ENCODE results near the gene ZMYND10.

Gene ZMYND10

DNA sequence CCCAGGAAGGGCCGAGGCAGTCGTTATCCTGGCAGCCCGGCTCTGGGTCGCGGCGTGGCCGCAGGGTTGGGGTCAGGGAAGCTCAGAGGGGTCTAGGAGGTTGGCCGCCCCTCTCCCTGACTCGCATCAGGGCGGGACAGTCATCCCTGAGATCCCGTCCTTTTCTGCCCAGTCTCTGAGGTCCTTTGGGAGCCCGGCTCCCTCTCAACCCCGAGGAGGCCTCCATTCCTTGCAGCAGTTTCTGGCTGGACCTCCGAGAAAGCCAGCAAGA is 23.5 kb downstream of the ZMYND10 start:
- peaks cover 29% of the 10 kb centered on the region for H3K36me3 ChIP-seq (ENCODE audit: insufficient read depth, low read length)
- H3K9me3 ChIP-seq (ENCODE audit: low read length), result no peaks in the 10 kb centered on the region
- H3K4me1 ChIP-seq (ENCODE audit: insufficient read depth, low read length), result peaks cover 54% of the 10 kb centered on the region
- H3K27ac ChIP-seq (ENCODE audit: low read depth, low read length), result peak overlapping the region; percentile 83
- H3K4me3 ChIP-seq (ENCODE audit: low read depth in 1 of 2, low read length in 2 of 2), result peak overlapping the region; percentile 74 to 91
- no peaks in the 10 kb centered on the region for H3K27me3 ChIP-seq (ENCODE audit: control insufficient read depth in 1 of 2, insufficient read depth in 2 of 2, low read length in 2 of 2)
- peak overlapping the region; percentile 31 for H3K9ac ChIP-seq (ENCODE audit: low read length)

DNA sequence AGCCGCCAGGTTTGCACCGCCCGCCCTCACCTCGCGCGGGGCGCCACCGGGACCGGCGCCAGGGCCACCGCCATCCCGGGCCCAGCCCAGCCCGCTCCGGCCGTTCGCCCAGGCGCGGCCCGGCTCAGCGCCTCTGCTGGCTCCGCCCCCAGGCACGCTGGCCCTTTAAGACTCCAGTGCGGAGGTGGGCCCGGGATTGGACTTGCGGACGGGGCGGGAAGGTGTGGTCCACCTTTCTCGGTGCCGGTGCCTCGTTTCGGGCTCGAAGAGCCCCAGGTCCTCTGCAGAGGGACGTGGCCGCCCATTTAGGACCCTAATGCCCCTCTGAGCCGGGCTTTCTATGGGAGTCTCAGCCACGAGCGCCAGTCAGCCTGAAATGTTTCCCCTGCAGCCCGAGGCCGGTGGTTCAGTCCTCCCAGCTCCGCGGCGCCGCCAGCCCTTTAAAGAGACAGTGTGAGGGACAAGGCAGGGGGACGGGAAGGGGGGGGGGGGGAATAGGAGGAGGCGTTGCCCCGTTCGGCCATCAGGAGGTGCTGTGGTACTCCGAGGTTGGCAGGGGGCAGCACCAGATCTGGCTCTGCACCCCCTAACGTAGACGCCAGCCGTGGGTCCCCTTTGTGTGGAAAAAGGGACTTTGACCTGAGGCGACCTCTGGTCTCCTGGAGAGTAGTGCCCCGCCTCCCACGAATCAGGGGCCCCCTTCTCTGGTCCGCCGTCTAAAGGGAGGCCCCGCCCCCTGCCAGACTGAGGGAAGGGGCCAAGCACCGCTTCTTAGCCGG is 24.0 kb downstream of the ZMYND10 start:
- H3K36me3 ChIP-seq (ENCODE audit: insufficient read depth, low read length), result peaks cover 29% of the 10 kb centered on the region
- H3K27me3 ChIP-seq (ENCODE audit: control insufficient read depth in 1 of 2, insufficient read depth in 2 of 2, low read length in 2 of 2), result no peaks in the 10 kb centered on the region
- H3K4me3 ChIP-seq (ENCODE audit: low read depth in 1 of 2, low read length in 2 of 2), result peak overlapping the region; percentile 74 to 91
- no peaks in the 10 kb centered on the region for H3K9me3 ChIP-seq (ENCODE audit: low read length)
- peak overlapping the region; percentile 83 for H3K27ac ChIP-seq (ENCODE audit: low read depth, low read length)
- peaks cover 53% of the 10 kb centered on the region for H3K4me1 ChIP-seq (ENCODE audit: insufficient read depth, low read length)
- H3K9ac ChIP-seq (ENCODE audit: low read length), result peak overlapping the region; percentile 71

DNA sequence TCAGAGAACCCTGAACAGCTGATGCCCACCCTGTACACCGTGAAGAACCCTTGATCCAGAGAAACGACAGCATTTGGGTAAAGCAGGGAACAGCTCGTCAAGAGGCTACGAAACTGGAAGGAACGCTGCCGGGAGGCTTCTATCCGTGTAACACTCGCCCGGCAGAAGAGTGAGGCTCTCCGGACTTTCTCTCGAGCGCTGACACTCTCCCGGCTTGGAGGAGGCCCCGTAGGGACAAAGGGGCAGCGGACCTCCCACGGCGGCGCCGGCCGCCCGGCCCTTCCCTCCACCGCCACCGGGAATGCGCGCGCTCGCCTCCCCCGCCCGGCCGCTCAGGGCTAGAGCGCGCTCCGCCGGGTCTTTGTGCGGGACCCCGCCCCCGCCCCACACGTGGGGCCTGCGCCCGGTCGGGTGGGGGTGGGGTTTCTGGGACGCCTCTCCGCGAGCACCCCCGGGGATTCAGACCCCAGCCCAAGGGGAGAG is 24.6 kb downstream of the ZMYND10 start:
- H3K36me3 ChIP-seq (ENCODE audit: insufficient read depth, low read length), result peaks cover 29% of the 10 kb centered on the region

DNA sequence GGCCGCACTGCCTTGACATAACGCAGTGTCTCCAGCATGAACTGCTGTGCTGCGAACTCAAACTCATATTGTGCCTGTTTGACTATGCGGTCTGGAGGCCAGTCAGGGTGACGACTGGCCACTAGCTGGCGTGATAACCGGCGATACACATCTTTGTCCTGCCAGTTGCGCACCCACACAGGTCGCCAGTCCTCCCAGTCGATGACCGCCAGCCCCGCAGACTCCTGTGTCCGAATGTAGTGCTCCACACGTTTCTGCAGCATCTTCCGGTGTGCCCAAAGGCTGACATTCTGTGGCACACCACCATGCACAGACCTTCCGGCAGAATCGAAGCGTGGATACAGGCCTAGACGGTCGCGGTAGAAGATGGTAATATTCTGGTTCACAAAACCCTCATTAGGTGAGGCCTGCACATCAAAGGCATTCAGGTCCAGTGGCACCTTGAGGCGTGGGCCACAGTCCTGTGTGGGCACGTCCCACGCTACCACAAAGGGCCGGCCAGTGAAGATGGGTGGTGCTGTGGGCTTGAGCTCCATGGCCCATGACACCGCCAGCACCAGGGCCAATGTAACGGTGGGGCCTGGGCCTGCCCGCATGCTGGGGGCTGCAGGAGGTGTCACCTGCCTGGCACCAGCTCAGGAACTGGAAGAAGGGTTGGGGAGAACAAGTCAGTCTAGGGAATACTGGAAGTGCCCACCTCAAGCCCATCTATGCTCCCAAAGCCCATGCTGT is 25.5 kb downstream of the ZMYND10 start:
- H3K27me3 ChIP-seq (ENCODE audit: control insufficient read depth in 1 of 2, insufficient read depth in 2 of 2, low read length in 2 of 2), result no peaks in the 10 kb centered on the region
- H3K4me3 ChIP-seq (ENCODE audit: low read depth in 1 of 2, low read length in 2 of 2), result peak overlapping the region; percentile 74 to 91
- H3K9ac ChIP-seq (ENCODE audit: low read length), result peak overlapping the region; percentile 71
- peak overlapping the region; percentile 83 for H3K27ac ChIP-seq (ENCODE audit: low read depth, low read length)
- peaks cover 22% of the 10 kb centered on the region for H3K36me3 ChIP-seq (ENCODE audit: insufficient read depth, low read length)
- H3K9me3 ChIP-seq (ENCODE audit: low read length), result no peaks in the 10 kb centered on the region
- peaks cover 53% of the 10 kb centered on the region for H3K4me1 ChIP-seq (ENCODE audit: insufficient read depth, low read length)

More for the DNA sequence above, 24.6 kb downstream of the ZMYND10 start:
- Histone ChIP-seq H3K9me3 (ENCODE audit: low read length) (no peaks in the 10 kb centered on the region), H3K27ac (ENCODE audit: low read depth, low read length) (peak overlapping the region; percentile 83), H3K4me1 (ENCODE audit: insufficient read depth, low read length) (peaks cover 53% of the 10 kb centered on the region), H3K9ac (ENCODE audit: low read length) (peak overlapping the region; percentile 71), H3K27me3 (ENCODE audit: control insufficient read depth in 1 of 2, insufficient read depth in 2 of 2, low read length in 2 of 2) (no peaks in the 10 kb centered on the region), H3K4me3 (ENCODE audit: low read depth in 1 of 2, low read length in 2 of 2) (peak overlapping the region; percentile 74 to 91)

GRCh38 chr3:50319181-50319893 is 26.2 kb downstream of the ZMYND10 start:
- H3K36me3 ChIP-seq (ENCODE audit: insufficient read depth, low read length), result peaks cover 20% of the 10 kb centered on the region
- H3K27me3 ChIP-seq (ENCODE audit: control insufficient read depth in 1 of 2, insufficient read depth in 2 of 2, low read length in 2 of 2), result no peaks in the 10 kb centered on the region
- H3K9me3 ChIP-seq (ENCODE audit: low read length), result no peaks in the 10 kb centered on the region
- H3K27ac ChIP-seq (ENCODE audit: low read depth, low read length), result no peak overlapping the region
- peaks cover 48% of the 10 kb centered on the region for H3K4me1 ChIP-seq (ENCODE audit: insufficient read depth, low read length)
- H3K9ac ChIP-seq (ENCODE audit: low read length), result peak overlapping the region; percentile 35
- peak overlapping the region in 1 of 2 donors; percentile 74 for H3K4me3 ChIP-seq (ENCODE audit: low read depth in 1 of 2, low read length in 2 of 2)

- no peaks in the 10 kb centered on the region for H3K9me3 ChIP-seq (ENCODE audit: low read length)
- H3K27me3 ChIP-seq (ENCODE audit: control insufficient read depth in 1 of 2, insufficient read depth in 2 of 2, low read length in 2 of 2), result no peaks in the 10 kb centered on the region
- H3K4me3 ChIP-seq (ENCODE audit: low read depth in 1 of 2, low read length in 2 of 2), result peak overlapping the region in 1 of 2 donors; percentile 74
- H3K4me1 ChIP-seq (ENCODE audit: insufficient read depth, low read length), result peaks cover 44% of the 10 kb centered on the region
- H3K36me3 ChIP-seq (ENCODE audit: insufficient read depth, low read length), result peaks cover 20% of the 10 kb centered on the region
- H3K27ac ChIP-seq (ENCODE audit: low read depth, low read length), result no peak overlapping the region
- peak overlapping the region; percentile 35 for H3K9ac ChIP-seq (ENCODE audit: low read length)
Observed at GRCh38 chr3:50318615-50319014, 26.9 kb downstream of the ZMYND10 start.

DNA sequence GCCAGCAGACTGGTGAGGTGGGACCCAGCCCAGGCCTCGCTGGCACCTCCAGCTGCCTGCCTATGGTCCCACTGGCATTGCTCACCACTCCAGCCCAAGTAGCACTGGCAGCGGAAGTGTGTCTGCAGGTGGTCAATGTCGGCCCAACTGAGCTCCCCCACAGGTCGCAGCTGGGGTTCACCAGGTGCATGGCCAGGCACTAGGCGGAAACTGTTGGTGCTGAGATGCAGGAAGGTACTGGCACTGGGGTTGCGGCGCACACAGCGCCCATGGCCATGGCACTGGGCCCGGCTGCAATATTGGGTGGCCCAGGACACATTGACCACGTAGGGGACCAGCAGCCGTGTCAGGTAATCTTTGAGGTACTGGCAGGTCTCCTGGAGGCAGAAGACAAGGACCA is 27.4 kb downstream of the ZMYND10 start:
- Histone ChIP-seq H3K36me3 (ENCODE audit: insufficient read depth, low read length) (peaks cover 20% of the 10 kb centered on the region), H3K27me3 (ENCODE audit: control insufficient read depth in 1 of 2, insufficient read depth in 2 of 2, low read length in 2 of 2) (no peaks in the 10 kb centered on the region), H3K27ac (ENCODE audit: low read depth, low read length) (no peak overlapping the region)

GRCh38 chr3:50317300-50317699 is 28.2 kb downstream of the ZMYND10 start:
- Histone ChIP-seq H3K27ac (ENCODE audit: low read depth, low read length) (no peak overlapping the region), H3K9ac (ENCODE audit: low read length) (no peak overlapping the region), H3K36me3 (ENCODE audit: insufficient read depth, low read length) (peaks cover 20% of the 10 kb centered on the region), H3K4me3 (ENCODE audit: low read depth in 1 of 2, low read length in 2 of 2) (no peak overlapping the region), H3K4me1 (ENCODE audit: insufficient read depth, low read length) (peaks cover 40% of the 10 kb centered on the region), H3K9me3 (ENCODE audit: low read length) (no peaks in the 10 kb centered on the region), H3K27me3 (ENCODE audit: control insufficient read depth in 1 of 2, insufficient read depth in 2 of 2, low read length in 2 of 2) (no peaks in the 10 kb centered on the region)

More for the DNA sequence above, 27.4 kb downstream of the ZMYND10 start:
- Histone ChIP-seq H3K4me3 (ENCODE audit: low read depth in 1 of 2, low read length in 2 of 2) (no peak overlapping the region), H3K4me1 (ENCODE audit: insufficient read depth, low read length) (peaks cover 44% of the 10 kb centered on the region), H3K9ac (ENCODE audit: low read length) (no peak overlapping the region), H3K9me3 (ENCODE audit: low read length) (no peaks in the 10 kb centered on the region)

DNA sequence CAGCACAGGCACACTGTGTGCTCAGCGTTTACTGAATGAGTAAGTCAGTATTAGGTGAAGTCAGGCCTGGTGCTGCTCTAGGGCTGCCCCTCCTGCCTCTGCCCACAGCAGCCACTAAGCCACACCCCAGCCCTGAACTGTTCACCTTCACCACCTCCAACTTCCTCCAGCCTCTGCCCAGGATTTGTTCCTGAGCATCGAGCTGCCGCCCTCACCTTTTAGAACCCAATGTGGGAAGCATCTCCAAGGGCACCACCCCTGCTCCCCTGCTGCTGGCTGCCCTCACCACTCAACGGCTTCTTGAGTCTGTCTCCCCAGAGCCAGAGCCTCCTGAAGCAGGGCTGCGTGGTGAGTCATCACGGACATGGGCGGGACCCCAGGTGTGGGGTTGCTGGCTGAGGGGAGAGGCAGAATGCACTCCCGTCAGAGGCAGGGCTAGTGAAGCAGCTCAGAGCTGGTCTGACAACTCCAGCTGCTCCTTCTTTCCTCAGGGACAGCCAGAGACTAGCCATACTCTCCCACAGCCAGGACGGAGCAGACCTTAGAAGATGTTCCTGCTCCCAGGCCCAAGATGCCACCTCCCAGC is 28.8 kb downstream of the ZMYND10 start:
- Histone ChIP-seq H3K36me3 (ENCODE audit: insufficient read depth, low read length) (peaks cover 20% of the 10 kb centered on the region), H3K9ac (ENCODE audit: low read length) (no peak overlapping the region), H3K9me3 (ENCODE audit: low read length) (no peaks in the 10 kb centered on the region), H3K27me3 (ENCODE audit: control insufficient read depth in 1 of 2, insufficient read depth in 2 of 2, low read length in 2 of 2) (no peaks in the 10 kb centered on the region), H3K27ac (ENCODE audit: low read depth, low read length) (no peak overlapping the region), H3K4me1 (ENCODE audit: insufficient read depth, low read length) (peaks cover 35% of the 10 kb centered on the region), H3K4me3 (ENCODE audit: low read depth in 1 of 2, low read length in 2 of 2) (no peak overlapping the region)

DNA sequence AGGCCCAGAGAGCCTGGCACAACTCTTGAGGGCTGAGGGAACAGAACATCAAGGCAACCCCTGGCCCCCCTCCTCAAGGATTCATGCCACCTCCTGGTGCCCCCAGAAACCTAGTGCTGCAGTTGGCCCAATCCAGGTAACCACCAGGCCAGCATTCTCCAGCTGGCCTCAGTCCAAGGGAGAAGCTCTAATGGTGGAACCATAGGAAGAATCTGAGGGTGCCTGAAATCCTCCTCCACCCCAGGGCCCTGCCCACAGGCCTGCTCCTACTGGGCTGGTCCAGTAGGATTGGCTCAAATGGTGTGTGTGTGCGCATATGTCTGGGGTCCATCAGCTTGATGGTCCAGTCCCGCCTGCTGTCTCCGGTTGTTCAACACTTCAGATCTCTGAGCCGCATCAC is 30.7 kb downstream of the ZMYND10 start:
- Histone ChIP-seq H3K4me3 (ENCODE audit: low read depth in 1 of 2, low read length in 2 of 2) (no peak overlapping the region), H3K27me3 (ENCODE audit: control insufficient read depth in 1 of 2, insufficient read depth in 2 of 2, low read length in 2 of 2) (no peaks in the 10 kb centered on the region), H3K9ac (ENCODE audit: low read length) (no peak overlapping the region), H3K9me3 (ENCODE audit: low read length) (no peaks in the 10 kb centered on the region), H3K36me3 (ENCODE audit: insufficient read depth, low read length) (peaks cover 20% of the 10 kb centered on the region), H3K4me1 (ENCODE audit: insufficient read depth, low read length) (peaks cover 27% of the 10 kb centered on the region), H3K27ac (ENCODE audit: low read depth, low read length) (no peak overlapping the region)

DNA sequence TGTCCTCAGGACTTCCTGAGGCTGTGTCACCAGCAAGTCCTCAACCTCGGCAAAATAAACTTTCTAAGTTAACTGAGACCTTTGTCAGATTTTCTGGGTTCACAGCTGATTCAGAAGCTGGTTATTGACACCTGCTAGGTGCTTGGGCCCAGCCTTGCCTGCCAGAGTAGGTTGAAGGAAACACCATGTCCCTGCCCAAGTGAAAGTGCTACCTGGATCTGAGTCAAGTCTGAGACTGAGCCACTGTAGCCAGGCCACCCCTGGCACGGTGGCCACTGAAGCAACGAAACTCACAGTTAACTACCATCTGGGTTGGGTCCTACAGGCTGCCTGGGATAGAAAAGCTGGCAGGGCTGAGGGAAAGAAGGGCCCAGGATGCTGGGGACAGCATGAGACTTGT is 31.2 kb downstream of the ZMYND10 start:
- peaks cover 16% of the 10 kb centered on the region for H3K36me3 ChIP-seq (ENCODE audit: insufficient read depth, low read length)

More for the DNA sequence above, 31.2 kb downstream of the ZMYND10 start:
- H3K27ac ChIP-seq (ENCODE audit: low read depth, low read length), result no peak overlapping the region
- H3K9me3 ChIP-seq (ENCODE audit: low read length), result no peaks in the 10 kb centered on the region
- H3K27me3 ChIP-seq (ENCODE audit: control insufficient read depth in 1 of 2, insufficient read depth in 2 of 2, low read length in 2 of 2), result no peaks in the 10 kb centered on the region
- peaks cover 22% of the 10 kb centered on the region for H3K4me1 ChIP-seq (ENCODE audit: insufficient read depth, low read length)
- no peak overlapping the region for H3K9ac ChIP-seq (ENCODE audit: low read length)
- H3K4me3 ChIP-seq (ENCODE audit: low read depth in 1 of 2, low read length in 2 of 2), result no peak overlapping the region
